SK-N-DZ (cell line): ENCODE measurements around the gene KLHL24. TPM values are rescaled to one million over a fixed set of nuclear protein-coding genes. Genes with fewer than 3 reads are reported as not detected.
A peak's percentile ranks its signal among the peaks of the same experiment; 100 is the strongest.
"Not testable (repeated sequence)": the region's sequence is repeated elsewhere in the genome, so short reads cannot be mapped to it uniquely, and the experiment has no call there.

Experiments used
- DNase-seq: peaks from one replicate; pipeline ENCODE4 v3.0.0-alpha.2; 2015; ENCODE audit warnings: low spot score
- polyA plus RNA-seq, 2 experiments: library from polyadenylated mRNA; depleted of rRNA; stranded (reverse); fragments of >200 nt; gene quantifications; 2 replicates each; pipeline ENCODE4 v1.2.3, GENCODE V29; 2014

KLHL24 gene, protein sequence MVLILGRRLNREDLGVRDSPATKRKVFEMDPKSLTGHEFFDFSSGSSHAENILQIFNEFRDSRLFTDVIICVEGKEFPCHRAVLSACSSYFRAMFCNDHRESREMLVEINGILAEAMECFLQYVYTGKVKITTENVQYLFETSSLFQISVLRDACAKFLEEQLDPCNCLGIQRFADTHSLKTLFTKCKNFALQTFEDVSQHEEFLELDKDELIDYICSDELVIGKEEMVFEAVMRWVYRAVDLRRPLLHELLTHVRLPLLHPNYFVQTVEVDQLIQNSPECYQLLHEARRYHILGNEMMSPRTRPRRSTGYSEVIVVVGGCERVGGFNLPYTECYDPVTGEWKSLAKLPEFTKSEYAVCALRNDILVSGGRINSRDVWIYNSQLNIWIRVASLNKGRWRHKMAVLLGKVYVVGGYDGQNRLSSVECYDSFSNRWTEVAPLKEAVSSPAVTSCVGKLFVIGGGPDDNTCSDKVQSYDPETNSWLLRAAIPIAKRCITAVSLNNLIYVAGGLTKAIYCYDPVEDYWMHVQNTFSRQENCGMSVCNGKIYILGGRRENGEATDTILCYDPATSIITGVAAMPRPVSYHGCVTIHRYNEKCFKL
- 62.7 and 96.6 TPM in 2 replicates for polyA plus RNA-seq (2014; cell fraction: cytosol; rRNA removed)
- 33.1 and 48.8 TPM in 2 replicates for polyA plus RNA-seq (2014; cell fraction: nucleus; rRNA removed)

DNA sequence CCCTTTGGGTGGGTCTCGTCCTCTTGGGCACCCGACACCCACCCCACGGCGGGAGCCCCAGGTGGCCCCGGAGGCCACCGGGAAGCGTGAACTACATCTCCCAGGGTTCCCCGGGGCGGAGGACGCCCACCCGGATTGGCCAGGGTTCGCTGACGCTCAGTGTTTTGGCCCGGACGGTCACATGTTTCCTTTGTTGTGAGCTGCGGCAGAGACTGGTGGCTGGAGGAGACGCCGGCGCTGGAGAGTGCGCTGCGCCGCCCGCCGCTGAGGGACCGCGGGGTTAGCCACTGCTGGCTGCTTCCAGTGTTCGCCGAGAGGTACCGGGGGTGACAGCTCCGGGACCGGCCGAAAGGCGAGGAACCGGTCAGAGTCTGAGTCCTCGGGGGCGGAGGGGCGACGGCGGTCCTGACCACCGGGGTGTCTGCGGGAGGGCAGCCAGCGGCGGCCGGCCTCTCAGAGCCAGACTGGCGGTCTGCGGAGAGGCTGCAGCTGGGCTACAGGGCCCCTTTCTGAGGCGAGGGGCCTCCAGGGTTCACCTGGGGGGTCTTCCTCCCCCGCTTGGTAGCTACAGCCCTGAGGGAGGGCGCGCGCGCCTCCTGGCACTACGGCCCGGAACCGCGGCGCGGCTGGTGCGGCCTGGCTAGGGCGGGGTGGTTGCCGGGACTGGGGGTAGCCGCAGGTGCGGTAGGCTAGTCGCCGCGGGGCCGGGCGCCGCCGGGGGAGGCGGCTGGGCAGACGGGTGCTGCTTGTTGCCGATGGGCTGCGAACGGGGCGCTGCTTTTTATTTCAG is at the start of gene KLHL24:
Gene KLHL24, plus strand, starts transcription at position 193 of the 790 bp plus-strand sequence. CDS start 14,734 bp downstream, outside the sequence.
- DNase-seq = peak; percentile 94

DNA sequence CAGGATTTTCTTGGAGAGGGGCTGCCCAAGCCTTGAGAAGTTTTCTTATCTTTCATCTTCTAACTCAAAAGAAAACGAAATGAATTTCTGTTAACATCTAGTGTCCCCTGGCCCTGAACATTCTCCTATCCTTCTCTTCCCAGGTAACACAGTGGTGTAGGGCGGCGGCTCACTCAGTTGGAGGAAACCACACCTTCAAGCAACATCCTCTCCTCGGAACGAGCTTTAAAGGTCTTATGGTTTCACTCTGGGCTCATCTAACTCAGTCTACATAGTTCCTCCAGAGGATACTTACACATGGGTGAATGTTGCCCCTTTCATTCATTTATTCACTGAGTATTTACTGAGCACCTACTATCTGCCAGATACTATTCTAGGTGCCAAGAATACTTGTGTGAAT is 48.9 kb upstream of the KLHL24 start:
- DNase-seq = no peak

DNA sequence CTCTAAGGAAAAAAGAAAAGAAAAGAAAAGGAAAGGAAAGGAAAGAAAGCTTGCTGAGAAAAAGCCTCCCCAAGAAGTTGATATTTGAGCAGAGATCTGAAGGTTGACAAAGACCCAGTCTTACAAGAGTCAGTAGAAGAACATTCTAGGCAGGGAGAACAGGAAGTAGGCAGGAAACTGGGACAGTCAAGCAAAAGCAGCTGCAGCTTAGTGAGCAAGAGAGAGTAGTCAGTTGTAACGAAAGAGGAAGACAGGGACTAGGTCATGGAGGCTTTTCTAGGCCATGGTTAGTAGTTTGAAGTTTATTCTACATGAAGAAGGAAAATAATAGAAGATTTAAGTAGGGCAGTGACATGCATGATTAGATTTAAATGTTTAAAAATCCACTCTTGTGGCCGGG is 48.1 kb upstream of the KLHL24 start:
- no peak for DNase-seq

DNA sequence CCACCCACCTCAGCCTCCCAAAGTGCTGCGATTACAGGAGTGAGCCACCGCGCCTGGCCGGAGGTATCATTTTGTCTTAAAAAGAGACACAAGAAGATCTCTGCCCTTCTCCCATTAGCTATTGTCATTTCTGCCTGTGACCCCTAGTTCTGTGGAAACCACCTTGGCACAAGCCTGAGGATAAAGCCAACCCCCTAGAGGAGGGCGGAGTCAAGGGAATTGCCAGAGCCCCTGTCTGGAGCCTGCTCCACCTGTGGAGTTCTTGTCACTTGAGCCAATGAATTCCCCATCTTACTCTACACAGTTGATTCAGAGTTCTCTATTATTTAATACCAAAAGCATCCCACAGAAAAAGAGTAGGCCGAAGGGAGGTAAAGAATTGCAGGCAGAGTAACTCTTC is 45.0 kb upstream of the KLHL24 start:
- no peak for DNase-seq

DNA sequence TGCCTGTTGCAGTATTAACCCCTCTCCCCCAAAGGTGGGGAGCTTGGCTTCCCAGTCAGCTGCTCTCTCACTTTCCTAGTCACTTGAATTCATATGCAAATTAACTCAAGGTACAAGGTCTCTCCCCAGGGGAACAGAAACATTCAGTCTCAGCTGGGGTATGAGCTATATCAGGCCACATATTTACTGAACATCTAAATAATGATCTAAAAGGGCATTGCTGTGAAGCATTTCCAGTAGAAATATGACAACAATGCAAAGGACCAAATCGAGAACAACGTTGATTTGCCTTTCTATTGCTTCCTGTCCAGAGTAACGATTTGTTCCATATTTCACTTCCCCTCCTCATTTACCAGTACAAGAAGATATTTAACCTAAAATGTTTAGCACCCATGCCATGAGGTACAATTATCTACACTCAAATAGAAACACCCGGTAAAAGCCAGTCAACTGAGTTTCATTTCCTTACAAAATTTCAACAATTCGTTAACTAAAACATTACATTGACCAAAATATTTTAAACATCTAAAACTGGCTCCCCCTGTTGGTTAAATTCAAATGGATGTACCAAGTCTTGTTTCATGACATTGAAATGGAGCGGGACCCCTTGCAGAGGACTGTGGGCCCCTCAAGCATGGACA is 43.4 kb upstream of the KLHL24 start:
- DNase-seq = no peak

GRCh38 chr3:183592821-183593220 is 42.6 kb upstream of the KLHL24 start:
- no peak for DNase-seq

GRCh38 chr3:183594636-183595035 is 40.8 kb upstream of the KLHL24 start:
- no peak for DNase-seq

DNA sequence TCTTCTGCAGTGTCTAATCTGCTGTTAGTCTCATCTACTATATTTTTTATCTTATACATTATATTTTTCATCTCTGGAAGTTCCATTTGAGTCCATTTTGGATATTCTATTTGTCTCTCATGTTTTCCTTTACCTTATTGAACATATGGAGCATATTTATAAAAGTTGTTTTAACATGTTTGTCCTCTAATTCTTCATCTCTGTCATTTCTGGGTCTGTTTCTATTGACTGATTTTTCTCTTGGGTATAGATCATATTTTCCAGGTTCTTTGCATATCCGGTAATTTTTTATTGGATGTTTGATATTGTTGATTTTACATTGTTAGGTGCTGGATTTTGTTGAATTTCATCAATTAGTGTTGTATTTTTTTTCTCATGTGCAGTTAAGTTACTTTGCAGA is 37.5 kb upstream of the KLHL24 start:
- DNase-seq = no peak

GRCh38 chr3:183611326-183611725 is 24.1 kb upstream of the KLHL24 start:
- DNase-seq = not testable (repeated sequence)

GRCh38 chr3:183613366-183614285 is 21.8 kb upstream of the KLHL24 start:
- DNase-seq = no peak

GRCh38 chr3:183618542-183618941 is 16.9 kb upstream of the KLHL24 start:
- peak; percentile 54 for DNase-seq

DNA sequence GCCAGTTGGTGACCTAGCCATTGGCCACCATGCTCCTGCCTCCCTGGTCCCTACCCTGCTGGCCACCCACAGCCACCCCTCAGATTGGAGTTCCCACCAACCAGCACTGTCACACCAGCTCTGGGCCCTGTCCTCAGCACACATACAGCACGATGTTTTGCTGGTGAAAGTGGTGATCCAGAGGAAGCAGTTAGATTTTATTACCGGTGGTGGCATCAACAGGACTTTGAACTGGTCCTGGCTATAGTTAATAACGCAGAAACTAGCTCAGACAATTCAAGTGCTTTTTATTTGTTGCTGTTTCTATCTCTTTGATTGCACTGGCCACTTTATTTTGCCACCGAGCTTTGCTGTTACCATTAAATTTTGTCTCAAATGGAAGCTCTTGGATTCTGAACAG is 16.4 kb upstream of the KLHL24 start:
- DNase-seq = no peak

GRCh38 chr3:183619624-183620251 is 15.7 kb upstream of the KLHL24 start:
- peak; percentile 42 for DNase-seq

DNA sequence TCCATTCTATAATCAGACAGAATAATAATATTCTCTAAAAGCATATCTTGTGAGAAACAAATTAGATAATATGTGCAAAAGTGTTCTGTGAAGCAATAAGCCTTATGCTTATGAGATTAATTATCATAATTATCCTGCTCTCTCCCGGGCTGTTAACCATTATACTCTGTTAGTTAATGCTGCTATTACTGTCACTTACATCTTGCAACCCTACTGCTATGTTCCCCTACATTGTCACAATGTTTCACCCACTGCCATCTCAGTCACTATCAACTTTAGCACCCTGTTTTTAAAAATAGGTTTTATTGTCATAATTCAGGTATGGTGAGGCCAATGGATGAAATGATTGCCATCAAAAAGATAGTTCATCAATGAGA is 15.2 kb upstream of the KLHL24 start:
- no peak for DNase-seq

GRCh38 chr3:183622473-183622872 is 12.9 kb upstream of the KLHL24 start:
- DNase-seq = not testable (repeated sequence)

DNA sequence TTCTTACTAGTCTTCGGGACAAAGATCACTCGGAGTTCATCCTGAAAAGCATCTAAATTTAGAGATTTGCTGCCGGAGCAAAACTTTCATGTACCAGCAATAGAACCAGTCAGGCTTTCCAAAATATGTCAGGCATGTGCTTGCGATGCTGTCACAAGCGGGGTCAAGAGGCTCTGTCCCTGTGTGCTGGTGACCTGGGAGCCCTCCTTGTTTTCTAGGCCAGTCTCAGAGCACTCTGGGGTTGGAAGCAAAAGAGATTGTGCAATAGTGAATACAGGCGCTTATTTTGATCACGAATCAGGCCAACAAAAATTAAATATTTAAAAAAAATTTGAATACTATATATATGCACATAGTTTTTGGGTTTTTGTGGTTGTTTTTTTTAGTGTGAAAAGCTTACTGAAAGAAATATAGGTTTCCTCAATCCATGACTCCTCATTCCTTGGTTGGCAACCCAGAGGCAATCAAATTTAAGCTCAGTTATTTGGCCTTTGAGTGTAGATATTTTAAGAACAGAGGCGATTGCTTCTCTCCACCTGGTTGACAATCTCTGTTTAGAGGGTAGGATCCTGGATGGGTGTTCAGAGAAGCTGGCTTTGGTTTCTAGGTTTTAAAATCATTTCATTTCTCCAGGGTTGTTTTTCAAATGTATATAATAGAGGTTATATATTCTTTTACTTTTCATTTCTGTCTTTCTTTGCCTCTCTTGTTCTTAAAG is 8.4 kb upstream of the KLHL24 start:
- DNase-seq = no peak

- DNase-seq = peak; percentile 30
Measured at GRCh38 chr3:183629546-183630301, 5.7 kb upstream of the KLHL24 start.

- DNase-seq = no peak
Measured at GRCh38 chr3:183631715-183632114, 3.7 kb upstream of the KLHL24 start.

DNA sequence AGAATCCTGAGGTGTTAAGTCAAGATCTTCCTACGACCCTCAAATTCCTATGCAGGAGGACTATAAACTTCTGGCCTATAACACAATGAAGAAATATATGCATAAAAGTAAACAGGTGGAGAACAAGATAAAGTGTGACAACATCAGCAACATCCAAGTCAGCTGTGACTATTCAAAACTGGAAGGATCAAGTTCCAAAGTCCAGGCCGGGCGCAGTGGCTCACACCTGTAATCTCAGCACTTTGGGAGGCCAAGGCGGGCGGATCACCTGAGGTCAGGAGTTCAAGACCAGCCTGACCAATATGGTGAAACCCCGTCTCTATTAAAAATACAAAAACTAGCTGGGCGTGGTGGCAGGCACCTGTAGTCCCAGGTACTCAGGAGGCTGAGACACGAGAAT is 2.7 kb upstream of the KLHL24 start:
- DNase-seq = not testable (repeated sequence)
